Ascending aorta (tissue), 2 donors: ENCODE data around the gene CD7. TPM values are rescaled to one million over a fixed set of nuclear protein-coding genes. Genes with fewer than 3 reads are reported as not detected.

ENCODE experiments used
- DNase-seq, 2 donors: peaks; one replicate each; pipeline ENCODE4 v3.0.0-alpha.2; 2019; ENCODE audit warnings: low spot score in 2 of 2
- H3K27ac ChIP-seq, 2 donors: fragments of 200-600 bp; sonication (generic); one replicate each; pipeline ENCODE4 v1.5.1; 2016 to 2017; ENCODE audit warnings: mild to moderate bottlenecking in 1 of 2
- H3K27me3 ChIP-seq: fragments of 200-600 bp; sonication (generic); one replicate; pipeline ENCODE4 v1.5.1; 2017
- H3K36me3 ChIP-seq, 2 donors: fragments of 200-600 bp; sonication (generic); one replicate each; pipeline ENCODE4 v1.5.1; 2016
- H3K4me1 ChIP-seq, 2 donors: fragments of 200-600 bp; sonication (generic); one replicate each; pipeline ENCODE4 v1.5.1; 2016 to 2017; ENCODE audit warnings: mild to moderate bottlenecking in 1 of 2
- H3K4me3 ChIP-seq, 2 donors: fragments of 200-600 bp; sonication (generic); one replicate each; pipeline ENCODE4 v1.5.1; 2016 to 2017; ENCODE audit warnings: mild to moderate bottlenecking in 1 of 2
- H3K9me3 ChIP-seq, 2 donors: fragments of 200-600 bp; sonication (generic); one replicate each; pipeline ENCODE4 v1.5.1; 2016
- CTCF ChIP-seq, 3 experiments: fragments of 200-600 bp in 2 of 3; fragments of 450-650 bp in 1 of 3; sonication (generic) in 2 of 3; IDR thresholded peaks; one replicate each; pipeline ENCODE4 v1.5.1; 2016 to 2019; ENCODE audit warnings: antibody characterized with exemption in 3 of 3, mild to moderate bottlenecking in 1 of 3, moderate library complexity in 1 of 3
- intact Hi-C: fragments of 100-400 bp; cut with DNase I; formaldehyde crosslinking; loops from one replicate; pipeline ENCODE4 v1.15.1; 2023
- total RNA-seq: library from RNA; depleted of rRNA; stranded (reverse); fragments of >200 nt; gene quantifications from one replicate; pipeline ENCODE4 v1.1.0, GENCODE V29; 2016

CD7 gene
- total RNA-seq, 1 donor from 2014 or later = 6.7 TPM

- H3K4me1 ChIP-seq = peaks cover 4 to 22% of the 10 kb centered on the region in 2 donors
- no peak for TF ChIP-seq CTCF (IDR thresholded peaks at IDR 0.05)
- no peaks in the 10 kb centered on the region for H3K9me3 ChIP-seq
- no peaks in the 10 kb centered on the region for H3K27me3 ChIP-seq
- H3K4me3 ChIP-seq = peak overlapping the region; percentile 91 to 97
- peak; percentile 95 to 98 for DNase-seq
- H3K36me3 ChIP-seq = no peaks in the 10 kb centered on the region
- peak overlapping the region; percentile 98 to 99 for H3K27ac ChIP-seq
- intact Hi-C loops = loop anchor here (1.0 to 5.0 kb wide), 3 partner anchors 19 to 200 kb away; partner anchors contain the start of gene CSNK1D
These were observed 24.9 kb downstream of the CD7 start for GRCh38 chr17:82292251-82293154.

DNA sequence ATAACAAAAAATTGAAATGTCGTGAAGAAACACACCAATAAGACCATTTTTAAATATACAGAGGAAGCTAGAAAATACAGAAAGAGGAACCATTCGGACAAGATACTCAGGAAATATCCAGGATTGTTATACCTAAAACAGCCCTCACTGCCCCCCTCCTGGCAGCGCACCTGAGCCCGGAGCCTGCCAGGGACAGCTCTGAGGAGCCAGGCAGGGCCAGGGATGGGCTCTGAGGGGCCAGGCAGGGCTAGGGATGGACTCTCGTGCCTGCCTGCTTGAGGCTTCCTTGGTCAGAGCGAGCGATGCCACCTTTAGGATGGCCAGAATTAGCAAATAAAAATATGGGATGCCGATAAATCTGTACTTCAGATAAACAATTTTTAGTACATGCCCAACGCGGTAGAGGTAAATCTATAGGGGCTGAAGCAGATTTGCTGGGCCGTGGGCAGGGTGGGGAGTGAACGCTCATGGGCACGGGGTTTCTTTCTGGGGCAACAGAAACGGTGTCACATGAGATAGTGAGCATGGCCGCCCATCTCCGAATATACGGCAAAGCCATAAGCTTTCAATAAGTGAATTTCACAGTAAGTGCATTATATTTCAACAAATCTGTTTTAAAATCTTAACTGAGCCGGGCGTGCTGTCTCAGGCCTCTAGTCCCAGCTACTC, 25.7 kb downstream of the CD7 start:
- H3K27me3 ChIP-seq = no peaks in the 10 kb centered on the region
- DNase-seq = no peak
- peak overlapping the region; percentile 91 to 97 for H3K4me3 ChIP-seq
- H3K4me1 ChIP-seq = peaks cover 0 to 14% of the 10 kb centered on the region in 2 donors
- intact Hi-C loops = loop anchor here (1.0 to 5.0 kb wide), 3 partner anchors 18 to 201 kb away; partner anchors contain the start of gene CSNK1D
- TF ChIP-seq CTCF (IDR thresholded peaks at IDR 0.05) = no peak
- H3K27ac ChIP-seq = peak overlapping the region in 1 of 2 donors; percentile 98
- H3K36me3 ChIP-seq = no peaks in the 10 kb centered on the region
- no peaks in the 10 kb centered on the region for H3K9me3 ChIP-seq

- no peak overlapping the region for H3K4me3 ChIP-seq
- H3K9me3 ChIP-seq = no peaks in the 10 kb centered on the region
- H3K4me1 ChIP-seq = peaks cover 0 to 5% of the 10 kb centered on the region in 2 donors
- no peak overlapping the region for H3K27ac ChIP-seq
- intact Hi-C loops = no loop called here
- no peak for TF ChIP-seq CTCF (IDR thresholded peaks at IDR 0.05)
- H3K27me3 ChIP-seq = no peaks in the 10 kb centered on the region
- no peaks in the 10 kb centered on the region for H3K36me3 ChIP-seq
- no peak for DNase-seq
These were observed 29.3 kb downstream of the CD7 start for GRCh38 chr17:82287868-82288801.

GRCh38 chr17:82287013-82287867, 30.2 kb downstream of the CD7 start:
- Histone ChIP-seq H3K4me3 (no peak overlapping the region), H3K27ac (no peak overlapping the region), H3K36me3 (no peaks in the 10 kb centered on the region), H3K4me1 (peaks cover 0 to 3% of the 10 kb centered on the region in 2 donors), H3K9me3 (no peaks in the 10 kb centered on the region), H3K27me3 (no peaks in the 10 kb centered on the region)
- intact Hi-C loops = no loop called here
- no peak for DNase-seq
- no peak for TF ChIP-seq CTCF (IDR thresholded peaks at IDR 0.05)
